CD4-positive, alpha-beta memory T cell (primary cell): ENCODE results near the gene PSPH. TPM values are rescaled to one million over a fixed set of nuclear protein-coding genes. Genes with fewer than 3 reads are reported as not detected.
"Not testable (repeated sequence)": the region's sequence is repeated elsewhere in the genome, so short reads cannot be mapped to it uniquely, and the experiment has no call there.

Experiments
- CTCF ChIA-PET: fragments of 350-600 bp; sonication (Branson Sonifier 250); formaldehyde crosslinking; loops from one replicate; lab custom pipeline; 2021; ENCODE audit warnings: inconsistent platforms; ENCODE audit not compliant: partially characterized antibody; lab: Charles Lee
- POLR2A ChIA-PET: fragments of 350-600 bp; sonication (Branson Sonifier 250); formaldehyde crosslinking; loops from one replicate; lab custom pipeline; 2021; ENCODE audit not compliant: partially characterized antibody; lab: Charles Lee
- DNase-seq, 5 donors: peaks; one replicate each; pipeline versions ENCODE4 v3.0.0 to v3.0.0-alpha.2; 2020 to 2022; ENCODE audit warnings: mixed read lengths in 1 of 5
- H3K27ac ChIP-seq: one replicate; pipeline ENCODE4 v1.7.0; 2013; ENCODE audit warnings: low read depth, low read length
- H3K27me3 ChIP-seq: 2 replicates; pipeline ENCODE4 v1.7.0; 2013; ENCODE audit warnings: mild to moderate bottlenecking, low read length, moderate library complexity; ENCODE audit not compliant: insufficient read depth
- H3K36me3 ChIP-seq: 2 replicates; pipeline ENCODE4 v1.7.0; 2013; ENCODE audit warnings: mild to moderate bottlenecking, low read length, moderate library complexity; ENCODE audit not compliant: insufficient read depth
- H3K4me1 ChIP-seq: 2 replicates; pipeline ENCODE4 v1.7.0; 2013; ENCODE audit warnings: mild to moderate bottlenecking, low read length, moderate library complexity; ENCODE audit not compliant: insufficient read depth
- H3K4me3 ChIP-seq, 2 donors: one replicate each; pipeline ENCODE4 v1.7.0; 2013; ENCODE audit warnings: low read length in 2 of 2, mild to moderate bottlenecking in 1 of 2
- H3K9me3 ChIP-seq, 2 donors: one replicate each; pipeline ENCODE4 v1.7.0; 2013; ENCODE audit warnings: low read length in 2 of 2, control low read depth in 1 of 2; ENCODE audit not compliant: control insufficient read depth in 1 of 2
- H3K27ac Mint-ChIP-seq, 7 donors: one replicate each; pipeline ENCODE4 v1.8.0; 2020 to 2021; ENCODE audit warnings: mixed read lengths in 7 of 7, mild to moderate bottlenecking in 6 of 7, inconsistent platforms in 3 of 7, moderate library complexity in 3 of 7
- H3K27me3 Mint-ChIP-seq, 2 donors: one replicate each; pipeline ENCODE4 v1.8.0; 2020 to 2021; ENCODE audit warnings: mixed read lengths in 2 of 2
- H3K36me3 Mint-ChIP-seq, 2 donors: one replicate each; pipeline ENCODE4 v1.8.0; 2020 to 2021; ENCODE audit warnings: mixed read lengths in 2 of 2, inconsistent platforms in 1 of 2, mild to moderate bottlenecking in 1 of 2
- H3K4me1 Mint-ChIP-seq, 4 donors: one replicate each; pipeline ENCODE4 v1.8.0; 2020 to 2021; ENCODE audit warnings: mixed read lengths in 4 of 4, mild to moderate bottlenecking in 1 of 4
- H3K4me3 Mint-ChIP-seq, 8 donors: one replicate each; pipeline ENCODE4 v1.8.0; 2020 to 2021; ENCODE audit warnings: mixed read lengths in 8 of 8, mild to moderate bottlenecking in 7 of 8, moderate library complexity in 6 of 8, inconsistent platforms in 3 of 8
- H3K9me3 Mint-ChIP-seq, 8 donors: one replicate each; pipeline ENCODE4 v1.8.0; 2020 to 2021; ENCODE audit warnings: mixed read lengths in 8 of 8, mild to moderate bottlenecking in 5 of 8, inconsistent platforms in 3 of 8, moderate library complexity in 1 of 8
- intact Hi-C: fragments of 100-400 bp; cut with micrococcal nuclease; formaldehyde crosslinking; loops from one replicate; pipeline ENCODE4 v1.15.1; 2023
- polyA plus RNA-seq, 2 donors: library from polyadenylated mRNA; unstranded; fragments of 300-500 nt; fragmentation: Illumina TruSeq; gene quantifications; one replicate each; pipeline ENCODE4 v1.2.3, GENCODE V29; 2021
- total RNA-seq, 2 experiments: library from RNA; stranded (reverse); gene quantifications; one replicate each; pipeline ENCODE4 v1.2.3, GENCODE V29; 2021

PSPH gene
- total and polyA plus RNA-seq, 4 experiments from 2014 or later = 2.1 to 8.0 (median 4.2) TPM

- Mint-ChIP-seq H3K9me3 (no peaks in the 10 kb centered on the region), H3K4me1 (peaks cover 0 to 4% (median 0%) of the 10 kb centered on the region in 4 donors), H3K4me3 (no peak overlapping the region), H3K27me3 (no peaks in the 10 kb centered on the region), H3K27ac (peak overlapping the region in 2 of 7 donors; percentile 52 to 70), H3K36me3 (peaks cover 15 to 41% of the 10 kb centered on the region in 2 donors)
- H3K36me3 ChIP-seq = peaks cover 14% of the 10 kb centered on the region
- intact Hi-C loops = no loop called here
- H3K9me3 ChIP-seq = no peaks in the 10 kb centered on the region
- DNase-seq = no peak
- ChIA-PET POLR2A (interaction anchor here (1.0 kb wide), 1 partner anchor 15 kb away, joined by 4 read pairs; no protein-coding TSS in a partner anchor), CTCF (interaction anchor here (12.0 kb wide), 1 partner anchor 74 kb away, joined by 240 read pairs; no protein-coding TSS in a partner anchor)
- H3K27ac ChIP-seq = no peak overlapping the region
- no peaks in the 10 kb centered on the region for H3K4me1 ChIP-seq
- H3K4me3 ChIP-seq = no peak overlapping the region
- H3K27me3 ChIP-seq = no peaks in the 10 kb centered on the region
Observed at GRCh38 chr7:56079450-56080185, 28.4 kb upstream of the PSPH start.

GRCh38 chr7:56078196-56078595, 27.0 kb upstream of the PSPH start:
- Mint-ChIP-seq H3K36me3 (peaks cover 19 to 42% of the 10 kb centered on the region in 2 donors), H3K9me3 (no peaks in the 10 kb centered on the region), H3K4me1 (peaks cover 3 to 6% (median 5%) of the 10 kb centered on the region in 4 donors), H3K27ac (no peak overlapping the region), H3K4me3 (no peak overlapping the region), H3K27me3 (no peaks in the 10 kb centered on the region)
- Histone ChIP-seq H3K9me3 (no peaks in the 10 kb centered on the region), H3K27me3 (no peaks in the 10 kb centered on the region), H3K27ac (no peak overlapping the region), H3K4me1 (no peaks in the 10 kb centered on the region), H3K36me3 (peaks cover 14% of the 10 kb centered on the region), H3K4me3 (no peak overlapping the region)
- DNase-seq = no peak
- ChIA-PET CTCF (interaction anchor here (0.6 to 12.0 kb wide), 3 partner anchors 12 to 73 kb away, joined by 3 to 240 read pairs (median 4); partner anchors contain the start of gene SUMF2), POLR2A (interaction anchor here (1.7 kb wide), 1 partner anchor 13 kb away, joined by 5 read pairs; the partner anchor contains the start of gene SUMF2)
- intact Hi-C loops = no loop called here

- Mint-ChIP-seq H3K4me1 (peaks cover 3 to 6% (median 6%) of the 10 kb centered on the region in 4 donors), H3K27me3 (no peaks in the 10 kb centered on the region), H3K27ac (no peak overlapping the region), H3K9me3 (no peaks in the 10 kb centered on the region), H3K36me3 (peaks cover 19 to 46% of the 10 kb centered on the region in 2 donors), H3K4me3 (no peak overlapping the region)
- Histone ChIP-seq H3K9me3 (no peaks in the 10 kb centered on the region), H3K36me3 (peaks cover 14% of the 10 kb centered on the region), H3K4me3 (no peak overlapping the region), H3K4me1 (no peaks in the 10 kb centered on the region), H3K27ac (no peak overlapping the region), H3K27me3 (no peaks in the 10 kb centered on the region)
- POLR2A ChIA-PET = interaction anchor here (1.7 kb wide), 1 partner anchor 13 kb away, joined by 5 read pairs; the partner anchor contains the start of gene SUMF2
- no peak for DNase-seq
- intact Hi-C loops = no loop called here
- CTCF ChIA-PET = interaction anchor here (0.6 to 12.0 kb wide), 3 partner anchors 11 to 72 kb away, joined by 3 to 240 read pairs (median 4); partner anchors contain the start of gene SUMF2
Observed at GRCh38 chr7:56077681-56078080, 26.4 kb upstream of the PSPH start.

GRCh38 chr7:56074371-56074791, 23.1 kb upstream of the PSPH start:
- Histone ChIP-seq H3K27ac (no peak overlapping the region), H3K27me3 (no peaks in the 10 kb centered on the region), H3K4me3 (no peak overlapping the region), H3K4me1 (no peaks in the 10 kb centered on the region), H3K9me3 (no peaks in the 10 kb centered on the region), H3K36me3 (peaks cover 18% of the 10 kb centered on the region)
- Mint-ChIP-seq H3K27me3 (no peaks in the 10 kb centered on the region), H3K27ac (peak overlapping the region in 6 of 7 donors; percentile 6 to 86 (median 72)), H3K4me1 (peaks cover 3 to 6% (median 6%) of the 10 kb centered on the region in 4 donors), H3K4me3 (no peak overlapping the region), H3K9me3 (no peaks in the 10 kb centered on the region), H3K36me3 (peaks cover 19 to 34% of the 10 kb centered on the region in 2 donors)
- intact Hi-C loops = loop anchor here (1.0 kb wide), 2 partner anchors 69 to 433 kb away; no protein-coding TSS in a partner anchor
- CTCF ChIA-PET = interaction anchor here (0.6 to 12.0 kb wide), 30 partner anchors 9 to 572 kb away, joined by 3 to 240 read pairs (median 6); partner anchors contain the start of genes CHCHD2, NIPSNAP2, PHKG1 and PSPH
- POLR2A ChIA-PET = interaction anchor here (1.0 to 3.6 kb wide), 2 partner anchors 10 to 433 kb away, joined by 3 to 22 read pairs; partner anchors contain the start of gene SUMF2
- peak; percentile 50 to 71 (median 56) for DNase-seq

- Mint-ChIP-seq H3K4me1 (peaks cover 21 to 39% (median 28%) of the 10 kb centered on the region in 4 donors), H3K36me3 (peaks cover 24 to 48% of the 10 kb centered on the region in 2 donors), H3K4me3 (peak overlapping the region in 1 of 8 donors; percentile 73), H3K27ac (peak overlapping the region in 1 of 7 donors; percentile 63)
- H3K4me1 ChIP-seq = peaks cover 22% of the 10 kb centered on the region
- POLR2A ChIA-PET = interaction anchor here (1.8 to 5.4 kb wide), 2 partner anchors 13 to 40 kb away, joined by 4 to 87 read pairs; partner anchors contain the start of genes CCT6A, CHCHD2 and PSPH
- H3K27me3 ChIP-seq, H3K9me3 ChIP-seq, H3K27ac ChIP-seq, H3K27me3 Mint-ChIP-seq, intact Hi-C loops, H3K4me3 ChIP-seq, DNase-seq, H3K9me3 Mint-ChIP-seq: not testable (repeated sequence)
- peaks cover 14% of the 10 kb centered on the region for H3K36me3 ChIP-seq
- CTCF ChIA-PET = interaction anchor here (0.7 to 3.2 kb wide), 3 partner anchors 8 to 13 kb away, joined by 3 to 40 read pairs (median 4); no protein-coding TSS in a partner anchor
Observed at GRCh38 chr7:56066376-56066775, 15.1 kb upstream of the PSPH start.

GRCh38 chr7:56063882-56064625, 12.8 kb upstream of the PSPH start, which contains the start of gene SUMF2:
SUMF2 (plus strand) TSS chr7:56064286; CDS start chr7:56064312, 26 bp downstream.
- Histone ChIP-seq H3K4me1 (peaks cover 22% of the 10 kb centered on the region), H3K4me3 (peak within 1 kb of the TSS; percentile 81 to 97), H3K27ac (peak within 1 kb of the TSS; percentile 72), H3K27me3 (no peaks in the 10 kb centered on the region), H3K9me3 (no peaks in the 10 kb centered on the region), H3K36me3 (peaks cover 26% of the 10 kb centered on the region)
- peak; percentile 88 to 95 (median 92) for DNase-seq
- Mint-ChIP-seq H3K4me3 (peak within 1 kb of the TSS; percentile 89 to 95 (median 94)), H3K36me3 (peaks cover 22 to 58% of the 10 kb centered on the region in 2 donors), H3K27ac (peak within 1 kb of the TSS; percentile 90 to 98 (median 95)), H3K9me3 (peaks cover 0 to 2% (median 0%) of the 10 kb centered on the region in 8 donors), H3K27me3 (no peaks in the 10 kb centered on the region), H3K4me1 (peaks cover 21 to 38% (median 28%) of the 10 kb centered on the region in 4 donors)
- CTCF ChIA-PET = interaction anchor here (0.7 to 3.2 kb wide), 7 partner anchors 8 to 689 kb away, joined by 3 to 40 read pairs (median 5); partner anchors contain the start of genes CCT6A and PSPH
- POLR2A ChIA-PET = interaction anchor here (0.7 to 5.4 kb wide), 12 partner anchors 10 to 1305 kb away, joined by 3 to 87 read pairs (median 5); partner anchors contain the start of genes CCT6A, CHCHD2, PSPH and SEC61G
- intact Hi-C loops = loop anchor here (1.0 kb wide), 2 partner anchors 13 to 42 kb away; partner anchors contain the start of genes CCT6A, CHCHD2 and PSPH
